Fibroblast of the aortic adventitia (primary cell): ENCODE results near the gene CXXC1. TPM values are rescaled to one million over a fixed set of nuclear protein-coding genes. Genes with fewer than 3 reads are reported as not detected.

Experiments
- DNase-seq: peaks from one replicate; pipeline ENCODE4 v3.0.0-alpha.2; 2010; ENCODE audit warnings: low read depth
- H3K4me3 ChIP-seq: 2 replicates; pipeline ENCODE4 v1.5.1; 2011; ENCODE audit warnings: low read depth, mild to moderate bottlenecking, control low read depth, low read length, moderate library complexity
- CTCF ChIP-seq: IDR thresholded peaks from 2 replicates; pipeline ENCODE4 v1.5.1; 2011; ENCODE audit warnings: mild to moderate bottlenecking, low read length, control low read depth, inconsistent platforms; ENCODE audit not compliant: insufficient read depth
- total RNA-seq: library from RNA; depleted of rRNA; stranded (reverse); fragments of >200 nt; gene quantifications from 2 replicates; pipeline ENCODE4 v1.2.3, GENCODE V29; 2012; ENCODE audit warnings: low replicate concordance

CXXC1 gene
- total RNA-seq, 1 donor: 44.6 TPM

GRCh38 chr18:50273203-50274043, 14.1 kb downstream of the CXXC1 start:
- no peak overlapping the region for H3K4me3 ChIP-seq
- TF ChIP-seq CTCF: no peak
- no peak for DNase-seq

- H3K4me3 ChIP-seq: no peak overlapping the region
- no peak for TF ChIP-seq CTCF
- DNase-seq: no peak
These were observed 14.9 kb downstream of the CXXC1 start for GRCh38 chr18:50272568-50272967.

GRCh38 chr18:50268022-50268747, 19.3 kb downstream of the CXXC1 start:
- peak overlapping the region; percentile 58 for H3K4me3 ChIP-seq
- peak; percentile 68 for TF ChIP-seq CTCF
- DNase-seq: peak; percentile 48

- no peak for TF ChIP-seq CTCF
- H3K4me3 ChIP-seq: peak within 1 kb of the TSS; percentile 82
- peak; percentile 83 for DNase-seq
These were observed 21.2 kb downstream of the CXXC1 start, which contains the start of gene CFAP53 for GRCh38 chr18:50266248-50266704. CFAP53 (minus strand) TSS chr18:50266495; CDS start chr18:50266404, 91 bp downstream.

GRCh38 chr18:50262977-50263376, 24.5 kb downstream of the CXXC1 start:
- DNase-seq: no peak
- TF ChIP-seq CTCF: no peak
- no peak overlapping the region for H3K4me3 ChIP-seq

- H3K4me3 ChIP-seq: no peak overlapping the region
- DNase-seq: no peak
- no peak for TF ChIP-seq CTCF
These were observed 36.6 kb downstream of the CXXC1 start for GRCh38 chr18:50250935-50251334.
